Stomach (tissue), 4 donors: ENCODE results near the gene ORAI1.

Experiments
- POLR2A ChIP-seq, 4 donors: fragments of 450-650 bp; IDR thresholded peaks; one replicate each; pipeline ENCODE4 v1.6.1; 2016; ENCODE audit warnings: antibody characterized with exemption in 4 of 4, control low read depth in 2 of 4, mild to moderate bottlenecking in 1 of 4, moderate library complexity in 1 of 4
- TF ChIP-seq, protein P1 (sequence below), 7 experiments: fragments of 450-650 bp in 4 of 7; fragments of 200-600 bp in 3 of 7; sonication (generic) in 3 of 7; IDR thresholded peaks; one replicate each; pipeline ENCODE4 v1.5.1; 2016 to 2019; ENCODE audit warnings: antibody characterized with exemption in 7 of 7, control low read depth in 2 of 7, mild to moderate bottlenecking in 1 of 7

DNA sequence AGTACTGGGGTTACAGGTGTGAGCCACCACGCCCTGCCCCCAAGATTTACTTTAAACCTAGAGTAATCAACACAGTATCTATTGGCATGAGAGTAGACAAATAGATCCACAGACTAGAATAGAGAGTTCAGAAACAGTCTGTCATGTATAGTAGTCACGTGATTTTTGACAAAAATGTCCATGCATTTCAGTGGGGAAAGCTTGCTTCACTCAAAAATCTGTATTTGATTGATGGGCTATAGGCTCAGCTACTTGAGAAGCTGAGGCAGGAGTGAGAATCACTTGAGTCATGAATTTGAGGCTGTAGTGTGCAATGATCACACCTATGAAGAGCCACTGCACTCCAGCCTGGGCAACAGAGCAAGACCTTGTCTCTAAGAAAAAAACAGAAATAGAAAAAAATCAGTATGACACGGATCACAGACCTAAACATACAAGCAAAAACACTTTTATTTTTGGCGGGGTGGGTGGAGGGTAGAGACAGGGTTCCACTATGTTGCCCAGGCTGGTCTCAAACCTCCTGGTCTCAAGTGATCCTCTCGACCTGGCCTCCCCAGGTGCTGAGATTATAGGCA, 7.6 kb upstream of the ORAI1 start:
- no peak for TF ChIP-seq POLR2A (IDR thresholded peaks at IDR 0.05)
- TF ChIP-seq, protein P1, sequence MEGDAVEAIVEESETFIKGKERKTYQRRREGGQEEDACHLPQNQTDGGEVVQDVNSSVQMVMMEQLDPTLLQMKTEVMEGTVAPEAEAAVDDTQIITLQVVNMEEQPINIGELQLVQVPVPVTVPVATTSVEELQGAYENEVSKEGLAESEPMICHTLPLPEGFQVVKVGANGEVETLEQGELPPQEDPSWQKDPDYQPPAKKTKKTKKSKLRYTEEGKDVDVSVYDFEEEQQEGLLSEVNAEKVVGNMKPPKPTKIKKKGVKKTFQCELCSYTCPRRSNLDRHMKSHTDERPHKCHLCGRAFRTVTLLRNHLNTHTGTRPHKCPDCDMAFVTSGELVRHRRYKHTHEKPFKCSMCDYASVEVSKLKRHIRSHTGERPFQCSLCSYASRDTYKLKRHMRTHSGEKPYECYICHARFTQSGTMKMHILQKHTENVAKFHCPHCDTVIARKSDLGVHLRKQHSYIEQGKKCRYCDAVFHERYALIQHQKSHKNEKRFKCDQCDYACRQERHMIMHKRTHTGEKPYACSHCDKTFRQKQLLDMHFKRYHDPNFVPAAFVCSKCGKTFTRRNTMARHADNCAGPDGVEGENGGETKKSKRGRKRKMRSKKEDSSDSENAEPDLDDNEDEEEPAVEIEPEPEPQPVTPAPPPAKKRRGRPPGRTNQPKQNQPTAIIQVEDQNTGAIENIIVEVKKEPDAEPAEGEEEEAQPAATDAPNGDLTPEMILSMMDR (IDR thresholded peaks at IDR 0.05) = no peak
